Stomach (tissue), 4 donors: ENCODE results near the gene TOP2A.
"Not testable (repeated sequence)": the region's sequence is repeated elsewhere in the genome, so short reads cannot be mapped to it uniquely, and the experiment has no call there.

ENCODE experiments used
- CTCF ChIP-seq, 7 experiments: fragments of 450-650 bp in 4 of 7; fragments of 200-600 bp in 3 of 7; sonication (generic) in 3 of 7; IDR thresholded peaks; one replicate each; pipeline ENCODE4 v1.5.1; 2016 to 2019; ENCODE audit warnings: antibody characterized with exemption in 7 of 7, control low read depth in 2 of 7, mild to moderate bottlenecking in 1 of 7
- POLR2AphosphoS5 ChIP-seq, 3 donors: sonication (generic); formaldehyde crosslinking; IDR thresholded peaks; one replicate each; pipeline ENCODE4 v1.6.1; 2016; ENCODE audit warnings: antibody characterized with exemption in 3 of 3

- TF ChIP-seq POLR2AphosphoS5, CTCF (IDR thresholded peaks at IDR 0.05): not testable (repeated sequence)
These were observed 41.2 kb downstream of the TOP2A start for GRCh38 chr17:40376541-40376940.
